ENCODE measurements around the gene TGFB3. TPM values are rescaled to one million over a fixed set of nuclear protein-coding genes. Genes with fewer than 3 reads are reported as not detected.

The TGFB3 gene
- total and polyA plus RNA-seq, 2 donors (not counting 3 experiments of a cell fraction or from before 2014, with no cell fraction given), result 5.3 to 5.4 TPM

DNA sequence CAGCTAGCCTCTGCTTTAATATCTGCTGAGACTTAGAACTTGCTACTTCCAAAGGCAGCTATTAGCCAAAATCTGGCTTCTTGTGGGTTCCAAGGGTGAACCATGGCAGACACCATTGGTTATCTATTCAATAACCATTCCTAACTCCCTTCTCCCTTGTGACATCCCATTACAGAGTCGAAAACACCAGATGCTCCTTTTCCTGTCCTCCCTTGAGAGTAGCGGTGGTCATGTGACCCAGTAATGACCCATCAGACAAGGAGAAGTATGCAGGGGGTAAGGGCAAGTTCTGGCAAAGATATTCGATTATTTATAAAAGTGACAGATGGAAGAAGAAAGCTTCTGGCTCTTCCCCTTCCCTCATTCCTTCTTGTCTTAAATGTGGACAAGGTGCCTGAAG is 20.1 kb downstream of the TGFB3 start:
- Histone ChIP-seq H3K4me3 (replicated peaks in 1 of 3; ENCODE audit: insufficient read depth in 1 of 3, low read depth in 1 of 3, low read length in 3 of 3) (no peak overlapping the region), H3K4me2 (ENCODE audit: insufficient read depth, low read length) (no peak overlapping the region), H2AFZ (ENCODE audit: low read depth, low read length) (no peak overlapping the region), H3K4me1 (ENCODE audit: control insufficient read depth, extremely low read depth, insufficient read depth, low read length) (no peaks in the 10 kb centered on the region), H3K9me3 (replicated peaks; ENCODE audit: control insufficient read depth, insufficient read depth, low read length) (no peaks in the 10 kb centered on the region), H3K27me3 (ENCODE audit: control insufficient read depth in 2 of 2, insufficient read depth in 2 of 2, low read length in 2 of 2) (no peaks in the 10 kb centered on the region), H4K20me1 (replicated peaks; ENCODE audit: control insufficient read depth, extremely low read depth, insufficient read depth, low read length) (no peaks in the 10 kb centered on the region), H3K79me2 (ENCODE audit: control insufficient read depth, insufficient read depth, low read length) (no peaks in the 10 kb centered on the region), H3K27ac (ENCODE audit: insufficient read depth, low read depth, low read length) (no peak overlapping the region), H3K9me1 (replicated peaks; ENCODE audit: control insufficient read depth, extremely low read depth, insufficient read depth, low read length) (no peaks in the 10 kb centered on the region), H3K36me3 (ENCODE audit: control insufficient read depth in 2 of 2, extremely low read depth in 1 of 2, insufficient read depth in 2 of 2, low read length in 2 of 2) (no peaks in the 10 kb centered on the region), H3K9ac (replicated peaks; ENCODE audit: extremely low read depth, insufficient read depth, low read length) (no peak overlapping the region)
- BruUV-seq (replicated peaks), result no TSS peak
- TF ChIP-seq MYC (IDR thresholded peaks at IDR 0.05; ENCODE audit: low read depth, low read length) (no peak), FOS (IDR thresholded peaks at IDR 0.05; ENCODE audit: borderline replicate concordance, insufficient read depth, low read length) (no peak), EZH2 (IDR thresholded peaks at IDR 0.05; ENCODE audit: borderline replicate concordance, low read depth, low read length, severe bottlenecking) (no peak), POLR2AphosphoS5 (IDR thresholded peaks at IDR 0.05; ENCODE audit: insufficient read depth, low read depth, low read length) (no peak), CTCF (IDR thresholded peaks at IDR 0.05; ENCODE audit: extremely low read depth in 1 of 2, insufficient read depth in 1 of 2, low read depth in 1 of 2, low read length in 2 of 2) (no peak), GATA2 (IDR thresholded peaks at IDR 0.05; ENCODE audit: insufficient read depth, insufficient read length, low read depth, low read length) (no peak), POLR2A (IDR thresholded peaks at IDR 0.05; ENCODE audit: low read depth, low read length) (no peak), JUN (IDR thresholded peaks at IDR 0.05; ENCODE audit: borderline replicate concordance, insufficient read depth, insufficient read length, low read depth) (no peak)
- TF ChIP-seq, protein P1, sequence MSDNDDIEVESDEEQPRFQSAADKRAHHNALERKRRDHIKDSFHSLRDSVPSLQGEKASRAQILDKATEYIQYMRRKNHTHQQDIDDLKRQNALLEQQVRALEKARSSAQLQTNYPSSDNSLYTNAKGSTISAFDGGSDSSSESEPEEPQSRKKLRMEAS (IDR thresholded peaks at IDR 0.05; ENCODE audit: insufficient read depth, insufficient read length), result no peak
- DNase-seq (ENCODE audit: low read depth, low spot score), result no peak
- ChIA-PET POLR2A (no interaction called here), CTCF (interaction anchor here (1.8 to 2.0 kb wide), 2 partner anchors 12 to 56 kb away, joined by 4 to 6 read pairs; no protein-coding TSS in a partner anchor)
- intact Hi-C loops (cut with micrococcal nuclease) (no loop called here), dilution Hi-C loops (cut with MboI; ENCODE audit: extremely low pct_ligation_motif_present, low sequenced_read_pairs) (no loop called here)
- no peak for FAIRE-seq
